Stimulated activated CD4-positive, alpha-beta T cell treated with anti-CD3 and anti-CD28 coated beads, Interleukin-2, amount 100 ng/mL, for 4 hours (primary cell): ENCODE results near the gene KNSTRN.

Source experiments
- DNase-seq: peaks from one replicate; pipeline ENCODE4 v3.0.0-alpha.2; 2020; ENCODE audit warnings: low read depth

KNSTRN gene

GRCh38 chr15:40435023-40435709 lies 52.6 kb downstream of the KNSTRN start:
- no peak for DNase-seq

- DNase-seq: no peak
Measured at GRCh38 chr15:40435710-40436089, 53.2 kb downstream of the KNSTRN start.

GRCh38 chr15:40436116-40436891 lies 53.8 kb downstream of the KNSTRN start:
- no peak for DNase-seq

GRCh38 chr15:40436892-40437751 lies 54.6 kb downstream of the KNSTRN start:
- no peak for DNase-seq

- DNase-seq: no peak
Measured at GRCh38 chr15:40437752-40438687, 55.5 kb downstream of the KNSTRN start.

- DNase-seq: no peak
Measured at GRCh38 chr15:40438712-40439111, 56.2 kb downstream of the KNSTRN start.

- no peak for DNase-seq
Measured at GRCh38 chr15:40439461-40439959, 57.0 kb downstream of the KNSTRN start.

GRCh38 chr15:40439960-40440742 lies 57.6 kb downstream of the KNSTRN start:
- no peak for DNase-seq

- DNase-seq: peak; percentile 95
Measured at GRCh38 chr15:40440743-40441564, 58.4 kb downstream of the KNSTRN start, which contains the start of gene BAHD1. Gene BAHD1, plus strand, starts transcription at chr15:40440953. Its CDS starts 17,512 bp downstream, at chr15:40458465.

- DNase-seq: no peak
Measured at GRCh38 chr15:40441565-40442531, 59.3 kb downstream of the KNSTRN start.

- DNase-seq: no peak
Measured at GRCh38 chr15:40443255-40443654, 60.7 kb downstream of the KNSTRN start.

GRCh38 chr15:40443846-40444245 lies 61.3 kb downstream of the KNSTRN start:
- DNase-seq: no peak
